ENCODE measurements around the gene MYO1A.
A peak's percentile ranks its signal among the peaks of the same experiment; 100 is the strongest.
"Not testable (repeated sequence)": the region's sequence is repeated elsewhere in the genome, so short reads cannot be mapped to it uniquely, and the experiment has no call there.

MYO1A gene

DNA sequence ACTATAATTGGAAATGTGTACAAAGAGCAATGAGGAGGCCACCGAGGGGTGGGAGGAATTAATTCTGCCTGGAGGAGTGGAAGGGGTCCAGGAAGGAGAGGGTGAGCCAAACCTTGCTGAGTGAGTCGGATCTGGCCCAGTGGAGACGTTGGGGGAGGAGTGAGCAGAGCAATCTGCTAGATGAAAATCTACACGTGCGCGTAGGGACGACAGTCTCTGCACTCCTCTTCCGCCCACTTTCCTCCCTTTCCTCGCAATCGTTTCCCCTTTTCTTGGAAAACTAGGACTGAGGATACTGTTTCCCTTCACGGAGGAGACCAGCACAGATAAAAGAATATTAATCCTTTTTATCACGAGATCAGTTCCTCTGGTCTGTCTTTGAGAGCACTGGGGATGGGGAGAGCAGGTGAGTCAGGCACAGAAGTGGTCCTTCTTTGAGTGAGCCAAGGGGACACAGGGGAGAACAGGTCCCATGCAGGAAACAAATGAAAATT lies 36.1 kb upstream of the MYO1A start:
- TF ChIP-seq, protein P1, sequence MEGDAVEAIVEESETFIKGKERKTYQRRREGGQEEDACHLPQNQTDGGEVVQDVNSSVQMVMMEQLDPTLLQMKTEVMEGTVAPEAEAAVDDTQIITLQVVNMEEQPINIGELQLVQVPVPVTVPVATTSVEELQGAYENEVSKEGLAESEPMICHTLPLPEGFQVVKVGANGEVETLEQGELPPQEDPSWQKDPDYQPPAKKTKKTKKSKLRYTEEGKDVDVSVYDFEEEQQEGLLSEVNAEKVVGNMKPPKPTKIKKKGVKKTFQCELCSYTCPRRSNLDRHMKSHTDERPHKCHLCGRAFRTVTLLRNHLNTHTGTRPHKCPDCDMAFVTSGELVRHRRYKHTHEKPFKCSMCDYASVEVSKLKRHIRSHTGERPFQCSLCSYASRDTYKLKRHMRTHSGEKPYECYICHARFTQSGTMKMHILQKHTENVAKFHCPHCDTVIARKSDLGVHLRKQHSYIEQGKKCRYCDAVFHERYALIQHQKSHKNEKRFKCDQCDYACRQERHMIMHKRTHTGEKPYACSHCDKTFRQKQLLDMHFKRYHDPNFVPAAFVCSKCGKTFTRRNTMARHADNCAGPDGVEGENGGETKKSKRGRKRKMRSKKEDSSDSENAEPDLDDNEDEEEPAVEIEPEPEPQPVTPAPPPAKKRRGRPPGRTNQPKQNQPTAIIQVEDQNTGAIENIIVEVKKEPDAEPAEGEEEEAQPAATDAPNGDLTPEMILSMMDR (IDR thresholded peaks at IDR 0.05), result no peak
- no peak for TF ChIP-seq ZFX (IDR thresholded peaks at IDR 0.05; ENCODE audit: borderline replicate concordance)
- H3K27ac ChIP-seq, result no peak overlapping the region; the same call in 1 of the 2 replicates

DNA sequence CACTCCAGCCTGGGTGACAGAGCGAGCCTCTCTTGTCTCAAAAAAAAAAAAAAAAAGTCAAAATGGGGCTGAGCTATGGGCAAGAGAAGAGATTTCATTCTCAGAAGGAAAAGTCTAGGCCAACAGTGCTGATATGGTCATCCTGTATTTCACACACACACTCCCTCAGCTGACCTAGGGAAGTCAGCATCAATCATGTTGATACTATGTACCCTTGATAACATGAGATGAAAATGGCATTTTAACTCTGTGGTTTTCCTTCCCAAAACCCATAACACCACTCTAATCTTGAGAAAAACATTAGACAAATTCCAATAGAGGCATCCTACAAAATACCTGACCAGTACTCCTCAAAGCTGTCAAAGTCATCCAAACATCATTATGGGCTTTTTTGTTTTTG lies 30.9 kb upstream of the MYO1A start:
- TF ChIP-seq, protein P1 (IDR thresholded peaks at IDR 0.05), result no peak
- TF ChIP-seq ZFX (IDR thresholded peaks at IDR 0.05; ENCODE audit: borderline replicate concordance), result no peak
- H3K27ac ChIP-seq, result no peak overlapping the region

DNA sequence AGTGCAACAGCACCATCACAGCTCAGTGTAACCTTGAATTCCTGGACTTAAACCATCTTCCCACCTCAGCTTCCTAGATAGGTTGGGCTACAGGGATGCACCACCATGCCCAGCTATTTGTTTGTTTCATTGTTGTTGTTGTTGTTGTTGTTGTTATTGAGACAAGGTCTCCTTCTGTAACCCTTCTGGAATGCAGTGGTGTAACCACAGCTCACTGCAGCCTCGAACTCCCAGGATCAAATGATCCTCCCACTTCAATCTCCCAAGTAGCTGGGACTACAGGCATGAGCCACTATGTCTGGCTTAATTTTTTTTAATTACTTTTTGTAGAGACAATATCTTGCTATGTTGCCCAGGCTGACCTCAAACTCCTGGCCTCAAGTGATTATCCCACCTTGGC lies 29.9 kb upstream of the MYO1A start:
- peak overlapping the region; percentile 87 for H3K27ac ChIP-seq
- TF ChIP-seq, protein P1 (IDR thresholded peaks at IDR 0.05), result no peak
- TF ChIP-seq ZFX (IDR thresholded peaks at IDR 0.05; ENCODE audit: borderline replicate concordance), result no peak

DNA sequence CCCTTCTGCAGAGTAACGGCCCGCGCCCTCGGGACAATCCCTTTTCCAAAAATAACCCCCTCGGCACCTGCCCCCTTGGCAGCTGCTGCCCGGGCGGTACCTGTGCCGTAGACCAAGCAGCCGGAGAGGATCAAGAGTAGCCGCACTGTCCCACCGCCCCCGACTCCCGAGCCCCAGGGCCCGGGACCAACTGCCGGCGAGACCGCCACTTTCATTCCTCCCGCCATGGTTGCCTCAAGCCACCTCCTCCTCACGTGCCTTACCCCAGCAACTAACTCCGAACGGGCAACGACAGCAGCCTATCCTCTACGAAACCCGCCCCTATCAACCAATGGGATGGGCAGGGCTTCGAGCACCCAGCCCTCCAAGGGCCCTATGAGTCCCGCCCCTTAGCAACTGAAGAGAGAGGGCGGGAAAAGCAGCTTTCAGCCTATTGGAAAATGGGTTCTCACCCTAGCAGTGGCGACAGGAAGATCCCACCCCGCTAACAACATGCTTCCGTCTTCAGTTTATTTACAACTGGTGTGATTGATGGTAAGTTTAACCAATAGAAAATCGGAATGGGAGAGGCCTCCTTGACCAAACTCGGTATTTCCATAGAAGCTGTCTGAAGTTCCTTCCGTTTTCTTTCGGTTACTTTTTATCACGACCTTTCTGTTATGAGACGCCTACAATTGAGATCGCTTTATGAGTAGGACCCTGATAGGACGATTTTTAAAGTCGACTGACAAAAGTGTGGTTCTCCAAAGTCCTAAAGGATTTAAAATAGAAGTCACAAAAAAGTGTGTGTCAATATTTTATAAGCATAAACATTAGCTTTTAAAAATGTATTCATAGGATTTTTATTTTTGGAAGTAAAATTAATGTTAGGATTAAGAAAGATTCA lies 28.8 kb upstream of the MYO1A start, which contains the start of gene NEMP1:
NEMP1 (minus strand) TSS at position 273 of the 886 bp plus-strand sequence; CDS start at position 227, 46 bp downstream.
- H3K27ac ChIP-seq, result peak within 1 kb of the TSS; percentile 87
- no peak for TF ChIP-seq ZFX (IDR thresholded peaks at IDR 0.05; ENCODE audit: borderline replicate concordance)
- TF ChIP-seq, protein P1 (IDR thresholded peaks at IDR 0.05), result no peak

DNA sequence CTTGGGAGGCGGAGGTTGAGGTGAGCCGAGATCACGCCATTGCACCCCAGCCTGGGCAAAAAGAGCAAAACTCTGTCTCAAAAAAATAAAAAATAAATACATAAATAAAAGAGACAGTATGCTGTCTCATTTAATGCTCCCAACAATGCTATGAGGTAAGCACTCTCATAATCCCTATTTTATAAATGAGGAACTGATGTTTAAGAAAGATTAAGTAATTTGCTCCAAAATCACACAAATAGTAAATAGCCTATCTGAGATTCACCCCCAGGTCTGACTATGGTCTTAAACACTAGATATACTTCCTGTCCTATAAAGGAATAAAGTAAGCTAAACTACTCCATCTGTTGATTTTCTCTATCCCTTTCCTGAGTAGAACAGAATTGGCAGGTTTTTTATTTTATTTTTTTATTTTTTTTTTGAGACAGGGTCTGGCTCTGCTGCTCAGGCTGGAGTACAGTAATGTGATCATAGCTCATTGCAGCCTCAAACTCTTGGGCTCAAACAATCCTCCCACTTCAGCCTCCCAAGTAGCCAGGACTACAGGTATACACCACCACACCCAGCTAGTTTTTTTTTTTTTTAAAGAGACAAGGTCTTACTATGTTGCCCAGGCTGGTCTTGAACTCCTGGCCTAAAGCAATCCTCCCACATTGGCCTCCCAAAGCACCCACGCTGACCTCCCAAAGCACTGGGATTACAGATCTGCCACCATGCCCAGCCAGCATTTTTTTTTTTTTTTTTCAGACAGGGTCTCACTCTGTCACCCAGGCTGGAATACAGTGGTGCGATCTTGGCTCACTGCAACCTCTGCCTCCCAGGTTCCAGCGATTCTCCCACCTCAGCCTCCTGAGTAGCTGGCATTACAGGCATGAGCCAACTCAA lies 23.9 kb upstream of the MYO1A start:
- not testable (repeated sequence) for H3K27ac ChIP-seq

DNA sequence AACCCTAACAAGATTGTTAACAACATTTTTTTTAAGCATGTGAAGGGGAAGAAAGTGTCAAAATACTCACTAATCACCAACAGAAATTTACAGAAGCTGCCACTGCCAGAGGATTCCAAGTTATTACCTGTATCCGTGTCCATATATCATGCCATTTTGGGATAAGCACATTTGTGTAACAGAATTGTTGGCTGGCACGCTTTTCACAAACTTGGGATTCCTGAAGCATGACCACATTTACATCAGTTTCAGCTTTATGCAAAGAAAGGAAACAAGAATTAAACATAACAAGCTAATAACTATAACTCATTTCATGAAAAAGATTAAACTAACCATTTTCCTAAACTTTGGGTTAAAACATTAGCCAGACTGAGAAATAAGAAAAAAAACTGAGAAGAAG lies 22.7 kb upstream of the MYO1A start:
- H3K27ac ChIP-seq, result no peak overlapping the region
- TF ChIP-seq ZFX (IDR thresholded peaks at IDR 0.05; ENCODE audit: borderline replicate concordance), result no peak
- TF ChIP-seq, protein P1 (IDR thresholded peaks at IDR 0.05), result no peak

DNA sequence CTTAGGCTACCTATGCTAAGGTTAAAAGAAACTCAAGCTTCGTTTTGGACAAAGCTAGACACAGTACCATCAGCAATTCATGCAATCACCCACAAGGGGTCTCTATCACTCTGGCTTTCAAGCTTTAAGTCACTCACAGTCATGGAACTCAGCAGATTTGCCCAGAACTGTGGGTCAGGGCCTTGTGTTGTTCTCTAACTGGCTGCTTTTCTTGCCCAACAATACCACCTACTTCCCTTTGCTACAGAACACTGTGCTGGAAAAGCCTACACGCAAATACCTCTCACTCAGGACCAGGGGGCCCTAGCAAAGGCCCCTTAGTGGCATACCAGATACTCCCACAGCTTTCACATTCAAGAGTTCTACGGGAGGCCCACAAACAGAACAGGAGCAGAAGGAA lies 19.6 kb upstream of the MYO1A start:
- TF ChIP-seq ZFX (IDR thresholded peaks at IDR 0.05; ENCODE audit: borderline replicate concordance), result no peak
- TF ChIP-seq, protein P1 (IDR thresholded peaks at IDR 0.05), result peak; percentile 92
- H3K27ac ChIP-seq, result no peak overlapping the region; the same call in 1 of the 2 replicates

Data from 22Rv1 (cell line).